SJCRH30 (cell line): ENCODE data around the gene HORMAD1. TPM values are rescaled to one million over a fixed set of nuclear protein-coding genes. Genes with fewer than 3 reads are reported as not detected.
"Not testable (repeated sequence)": the region's sequence is repeated elsewhere in the genome, so short reads cannot be mapped to it uniquely, and the experiment has no call there.

Source experiments
- DNase-seq, 2 experiments: peaks; one replicate each; pipeline ENCODE4 v3.0.0-alpha.2; 2015 to 2020
- H3K27ac ChIP-seq: fragments of 250-450 bp; sonication (Bioruptor Pico); 2 replicates; pipeline ENCODE4 v1.5.1; 2020; ENCODE audit warnings: mild to moderate bottlenecking, moderate library complexity
- H3K27me3 ChIP-seq: fragments of 250-450 bp; sonication (Bioruptor Pico); 2 replicates; pipeline ENCODE4 v1.5.1; 2020; ENCODE audit warnings: mild to moderate bottlenecking, moderate library complexity
- H3K36me3 ChIP-seq: fragments of 250-450 bp; sonication (Bioruptor Pico); 2 replicates; pipeline ENCODE4 v1.5.1; 2020; ENCODE audit warnings: mild to moderate bottlenecking, moderate library complexity
- H3K4me1 ChIP-seq: fragments of 250-450 bp; sonication (Bioruptor Pico); 2 replicates; pipeline ENCODE4 v1.5.1; 2020; ENCODE audit warnings: mild to moderate bottlenecking, moderate library complexity
- H3K4me3 ChIP-seq: fragments of 250-450 bp; sonication (Bioruptor Pico); 2 replicates; pipeline ENCODE4 v1.5.1; 2020; ENCODE audit warnings: mild to moderate bottlenecking, moderate library complexity
- H3K9me3 ChIP-seq: fragments of 250-450 bp; sonication (Bioruptor Pico); replicated peaks from 2 replicates; pipeline ENCODE4 v1.5.1; 2020; ENCODE audit warnings: mild to moderate bottlenecking, moderate library complexity
- total RNA-seq: library from RNA; depleted of rRNA; stranded (reverse); fragments of >200 nt; shearing (Covaris generic); gene quantifications from 2 replicates; pipeline ENCODE4 v1.2.3, GENCODE V29; 2014; rRNA removed

Gene HORMAD1
- total RNA-seq, 1 experiment from 2014 or later, result 0.36 TPM

GRCh38 chr1:150683914-150684313 is 36.8 kb downstream of the HORMAD1 start:
- Histone ChIP-seq H3K27me3 (no peaks in the 10 kb centered on the region), H3K4me1 (no peaks in the 10 kb centered on the region), H3K36me3 (peaks cover 6% of the 10 kb centered on the region), H3K9me3 (no peaks in the 10 kb centered on the region), H3K4me3 (no peak overlapping the region), H3K27ac (no peak overlapping the region)
- no peak for DNase-seq

- Histone ChIP-seq H3K36me3 (no peaks in the 10 kb centered on the region; the same call in 1 of the 2 replicates), H3K9me3 (no peaks in the 10 kb centered on the region), H3K4me3 (no peak overlapping the region), H3K27ac (no peak overlapping the region), H3K27me3 (no peaks in the 10 kb centered on the region), H3K4me1 (no peaks in the 10 kb centered on the region)
- DNase-seq, result no peak
These were observed 41.7 kb downstream of the HORMAD1 start for GRCh38 chr1:150678988-150679387.

- Histone ChIP-seq H3K9me3 (no peaks in the 10 kb centered on the region), H3K27ac (no peak overlapping the region), H3K4me3 (no peak overlapping the region), H3K36me3 (no peaks in the 10 kb centered on the region), H3K27me3 (no peaks in the 10 kb centered on the region), H3K4me1 (no peaks in the 10 kb centered on the region)
- no peak for DNase-seq
These were observed 45.8 kb downstream of the HORMAD1 start for GRCh38 chr1:150674881-150675280.

- Histone ChIP-seq H3K4me3 (no peak overlapping the region), H3K4me1 (no peaks in the 10 kb centered on the region), H3K36me3 (peaks cover 10% of the 10 kb centered on the region), H3K9me3 (no peaks in the 10 kb centered on the region), H3K27me3 (no peaks in the 10 kb centered on the region), H3K27ac (no peak overlapping the region)
- DNase-seq, result no peak
These were observed 57.4 kb downstream of the HORMAD1 start for GRCh38 chr1:150663321-150663720.

GRCh38 chr1:150662811-150663210 is 57.9 kb downstream of the HORMAD1 start:
- H3K27me3 ChIP-seq, result no peaks in the 10 kb centered on the region
- no peaks in the 10 kb centered on the region for H3K9me3 ChIP-seq
- no peak for DNase-seq
- no peaks in the 10 kb centered on the region for H3K4me1 ChIP-seq
- H3K27ac ChIP-seq, result no peak overlapping the region
- H3K4me3 ChIP-seq, result no peak overlapping the region
- H3K36me3 ChIP-seq, result peaks cover 10% of the 10 kb centered on the region

- H3K27me3 ChIP-seq, result no peaks in the 10 kb centered on the region
- no peak for DNase-seq
- no peak overlapping the region for H3K27ac ChIP-seq
- H3K36me3 ChIP-seq, result peaks cover 10% of the 10 kb centered on the region
- H3K9me3 ChIP-seq, result no peaks in the 10 kb centered on the region
- no peaks in the 10 kb centered on the region for H3K4me1 ChIP-seq
- H3K4me3 ChIP-seq, result no peak overlapping the region
These were observed 59.5 kb downstream of the HORMAD1 start for GRCh38 chr1:150661156-150661555.

- Histone ChIP-seq H3K4me1 (no peaks in the 10 kb centered on the region), H3K4me3 (no peak overlapping the region), H3K27me3 (no peaks in the 10 kb centered on the region), H3K36me3 (peaks cover 10% of the 10 kb centered on the region), H3K9me3 (no peaks in the 10 kb centered on the region), H3K27ac (no peak overlapping the region)
- DNase-seq, result no peak
These were observed 60.1 kb downstream of the HORMAD1 start for GRCh38 chr1:150660584-150660983.

- not testable (repeated sequence) for H3K27ac ChIP-seq, H3K27me3 ChIP-seq, H3K4me1 ChIP-seq, DNase-seq, H3K4me3 ChIP-seq, H3K9me3 ChIP-seq
- H3K36me3 ChIP-seq, result peaks cover 10% of the 10 kb centered on the region
These were observed 63.6 kb downstream of the HORMAD1 start for GRCh38 chr1:150657064-150657463.

GRCh38 chr1:150654635-150655034 is 66.1 kb downstream of the HORMAD1 start:
- H3K27me3 ChIP-seq, H3K4me1 ChIP-seq, H3K4me3 ChIP-seq, H3K9me3 ChIP-seq, H3K36me3 ChIP-seq, DNase-seq, H3K27ac ChIP-seq: not testable (repeated sequence)

GRCh38 chr1:150650193-150650592 is 70.5 kb downstream of the HORMAD1 start:
- H3K27ac ChIP-seq, result no peak overlapping the region
- 0 out of 2 replicates have a peak, but pooled peaks cover 5% of the 10 kb centered on the region for H3K36me3 ChIP-seq
- H3K4me1 ChIP-seq, result no peaks in the 10 kb centered on the region
- no peaks in the 10 kb centered on the region for H3K27me3 ChIP-seq
- DNase-seq, result no peak
- H3K4me3 ChIP-seq, result no peak overlapping the region
- no peaks in the 10 kb centered on the region for H3K9me3 ChIP-seq

GRCh38 chr1:150649441-150650075 is 71.1 kb downstream of the HORMAD1 start:
- Histone ChIP-seq H3K4me1 (no peaks in the 10 kb centered on the region), H3K27me3 (no peaks in the 10 kb centered on the region), H3K27ac (no peak overlapping the region), H3K9me3 (no peaks in the 10 kb centered on the region), H3K36me3 (0 out of 2 replicates have a peak, but pooled peaks cover 5% of the 10 kb centered on the region), H3K4me3 (no peak overlapping the region)
- no peak for DNase-seq

Other genes starting within 250 kb of the HORMAD1 start
- 24.0 and 26.3 TPM in 2 replicates for gene TARS2, start 233.5 kb downstream of the HORMAD1 start, total RNA-seq
- 5.0 TPM in 2 replicates for gene ECM1, start 212.8 kb downstream of the HORMAD1 start, total RNA-seq
- gene FALEC, start 205.1 kb downstream of the HORMAD1 start, total RNA-seq, result 0.28 TPM in 1 of 2 replicates, not detected in the other
- gene ADAMTSL4, start 171.5 kb downstream of the HORMAD1 start, total RNA-seq, result not detected in 2 replicates
- 99.4 and 104 TPM in 2 replicates for gene MCL1, start 141.3 kb downstream of the HORMAD1 start, total RNA-seq
- gene ENSA, start 91.3 kb downstream of the HORMAD1 start, total RNA-seq, result 89.3 and 91.6 TPM in 2 replicates
- gene GOLPH3L, start 23.7 kb downstream of the HORMAD1 start, total RNA-seq, result 8.9 and 11.6 TPM in 2 replicates
- gene CTSS, start 44.9 kb upstream of the HORMAD1 start, total RNA-seq, result 14.2 and 14.4 TPM in 2 replicates
- 0.97 and 1.3 TPM in 2 replicates for gene CTSK, start 87.4 kb upstream of the HORMAD1 start, total RNA-seq
- 25.4 and 26.0 TPM in 2 replicates for gene ARNT, start 155.7 kb upstream of the HORMAD1 start, total RNA-seq
- not detected in 2 replicates for gene CTXND2, start 166.2 kb upstream of the HORMAD1 start, total RNA-seq
- 42.8 and 46.2 TPM in 2 replicates for gene SETDB1, start 205.5 kb upstream of the HORMAD1 start, total RNA-seq